ENCODE data around the gene RHD.
"Not testable (repeated sequence)": the region's sequence is repeated elsewhere in the genome, so short reads cannot be mapped to it uniquely, and the experiment has no call there.

RHD gene

DNA sequence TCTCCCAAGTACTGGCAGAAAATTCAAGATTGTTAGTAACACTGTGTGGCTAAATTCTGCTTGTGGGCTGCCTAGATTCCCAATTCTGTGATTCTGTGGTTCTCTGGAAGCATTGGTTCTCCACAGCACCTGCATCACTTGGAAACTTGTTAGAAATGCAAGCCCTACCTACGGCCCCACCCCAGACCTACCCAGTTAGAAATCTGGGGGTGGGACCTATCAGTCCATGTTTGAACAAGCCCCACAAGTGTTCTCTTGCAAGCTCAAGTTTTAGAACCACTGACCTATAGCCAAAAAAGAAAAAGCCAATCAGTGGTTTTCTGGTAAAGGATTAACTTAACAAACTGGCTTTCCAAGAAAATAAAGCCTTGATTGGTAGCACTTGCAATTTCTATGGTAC lies 35.9 kb downstream of the RHD start:
- not testable (repeated sequence) for DNase-seq (ENCODE audit: low read depth, low spot score)

- DNase-seq (ENCODE audit: low read depth, low spot score) = not testable (repeated sequence)
Measured at GRCh38 chr1:25309085-25309484, 36.8 kb downstream of the RHD start.

- not testable (repeated sequence) for DNase-seq (ENCODE audit: low read depth, low spot score)
Measured at GRCh38 chr1:25309486-25309885, 37.2 kb downstream of the RHD start.

- not testable (repeated sequence) for DNase-seq (ENCODE audit: low read depth, low spot score)
Measured at GRCh38 chr1:25312806-25313470, 40.6 kb downstream of the RHD start.

DNA sequence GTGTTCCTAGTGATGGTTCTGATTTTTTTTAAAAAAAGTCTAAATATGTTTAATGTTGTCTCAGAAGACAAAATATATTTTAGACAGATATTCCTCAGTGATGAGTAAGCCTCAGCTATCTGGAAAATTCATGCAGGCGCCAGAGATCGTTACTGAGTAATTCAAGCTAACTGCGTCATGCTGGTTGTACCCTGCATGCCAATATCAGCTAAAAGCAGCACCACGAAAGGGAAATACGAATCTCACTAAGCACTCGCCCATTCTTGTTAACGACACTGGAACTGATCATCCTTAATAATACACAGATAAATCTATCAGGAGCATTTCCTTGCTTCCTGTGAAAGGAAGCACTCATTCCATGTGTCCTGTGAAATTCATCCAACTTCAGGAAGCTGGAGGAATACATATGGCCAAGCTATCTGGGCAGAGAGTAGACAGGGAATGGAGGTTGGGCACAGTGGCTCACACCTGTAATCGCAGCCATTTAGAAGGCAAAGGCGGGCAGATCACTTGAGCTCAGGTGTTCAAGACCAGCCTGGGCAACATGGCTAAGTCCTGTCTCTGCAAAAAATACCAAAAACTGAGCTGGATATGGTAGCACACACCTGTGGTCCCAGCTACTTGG lies 48.1 kb downstream of the RHD start:
- not testable (repeated sequence) for DNase-seq (ENCODE audit: low read depth, low spot score)

DNA sequence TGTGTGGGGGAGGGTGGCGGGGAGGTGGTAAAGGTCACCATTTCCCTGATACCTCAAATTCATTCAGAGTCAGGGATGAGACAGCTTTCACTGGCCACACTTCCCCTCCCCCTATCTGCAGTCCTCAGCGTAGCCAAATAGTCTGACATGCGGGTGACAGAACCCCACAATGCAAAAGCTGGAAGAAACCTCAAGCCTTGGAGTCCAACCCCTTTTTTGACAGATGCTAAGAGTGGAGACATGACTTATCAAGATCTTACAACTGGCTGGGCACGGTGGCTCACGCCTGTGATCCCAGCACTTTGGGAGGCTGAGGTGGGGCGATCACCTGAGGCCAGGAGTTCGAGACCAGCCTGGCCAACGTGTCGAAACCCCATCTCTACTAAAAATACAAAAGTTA lies 49.8 kb downstream of the RHD start:
- DNase-seq (ENCODE audit: low read depth, low spot score) = not testable (repeated sequence)

DNA sequence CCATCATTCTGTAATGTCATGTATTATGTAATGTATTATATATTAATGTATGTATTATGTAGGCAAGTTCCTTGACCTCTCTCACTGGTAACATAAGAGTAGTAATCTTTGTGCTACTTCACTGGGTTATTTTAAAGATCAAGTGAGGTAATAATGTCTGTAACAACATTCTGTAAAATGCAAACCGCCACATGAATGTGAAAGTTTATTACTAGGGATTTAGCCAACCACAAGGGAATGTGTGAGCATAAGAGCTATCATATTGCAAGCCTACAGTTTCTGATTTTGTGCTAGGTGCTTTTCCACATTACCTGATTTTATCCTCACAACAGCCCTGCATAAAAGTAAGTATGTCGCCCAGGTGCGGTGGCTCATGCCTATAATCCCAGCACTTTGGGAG lies 52.1 kb downstream of the RHD start:
- DNase-seq (ENCODE audit: low read depth, low spot score) = not testable (repeated sequence)

- not testable (repeated sequence) for DNase-seq (ENCODE audit: low read depth, low spot score)
Measured at GRCh38 chr1:25327864-25328790, 55.8 kb downstream of the RHD start.

DNA sequence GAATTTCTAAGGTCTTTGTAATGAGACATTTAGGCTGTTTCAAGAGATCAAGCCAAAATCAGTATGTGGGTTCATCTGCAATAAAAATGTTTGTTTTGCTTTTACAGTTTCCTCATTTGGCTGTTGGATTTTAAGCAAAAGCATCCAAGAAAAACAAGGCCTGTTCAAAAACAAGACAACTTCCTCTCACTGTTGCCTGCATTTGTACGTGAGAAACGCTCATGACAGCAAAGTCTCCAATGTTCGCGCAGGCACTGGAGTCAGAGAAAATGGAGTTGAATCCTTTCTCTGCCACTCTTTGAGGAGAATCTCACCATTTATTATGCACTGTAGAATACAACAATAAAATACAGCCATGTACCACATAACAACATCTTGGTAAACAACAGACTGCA lies 56.5 kb downstream of the RHD start:
- DNase-seq (ENCODE audit: low read depth, low spot score) = not testable (repeated sequence)

DNA sequence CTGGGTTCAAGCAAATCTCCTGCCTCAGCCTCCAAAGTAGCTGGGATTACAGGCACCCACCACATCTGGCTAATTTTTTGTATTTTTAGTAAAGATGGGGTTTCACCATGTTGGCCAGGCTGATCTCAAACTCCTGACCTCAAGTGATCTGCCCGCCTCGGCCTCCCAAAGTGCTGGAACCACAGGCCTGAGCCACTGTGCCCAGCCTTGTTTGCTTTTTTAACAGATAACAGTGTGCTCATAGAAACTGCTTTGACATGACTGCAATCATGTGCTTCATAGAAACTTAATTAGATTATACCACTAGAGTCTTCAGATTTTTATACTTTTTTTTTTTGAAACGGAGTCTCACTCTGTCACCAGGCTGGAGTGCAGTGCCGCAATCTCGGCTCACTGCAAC lies 57.0 kb downstream of the RHD start:
- not testable (repeated sequence) for DNase-seq (ENCODE audit: low read depth, low spot score)

- not testable (repeated sequence) for DNase-seq (ENCODE audit: low read depth, low spot score)
Measured at GRCh38 chr1:25329950-25330349, 57.6 kb downstream of the RHD start.

GRCh38 chr1:25336922-25337354 lies 64.6 kb downstream of the RHD start:
- DNase-seq (ENCODE audit: low read depth, low spot score) = not testable (repeated sequence)

DNA sequence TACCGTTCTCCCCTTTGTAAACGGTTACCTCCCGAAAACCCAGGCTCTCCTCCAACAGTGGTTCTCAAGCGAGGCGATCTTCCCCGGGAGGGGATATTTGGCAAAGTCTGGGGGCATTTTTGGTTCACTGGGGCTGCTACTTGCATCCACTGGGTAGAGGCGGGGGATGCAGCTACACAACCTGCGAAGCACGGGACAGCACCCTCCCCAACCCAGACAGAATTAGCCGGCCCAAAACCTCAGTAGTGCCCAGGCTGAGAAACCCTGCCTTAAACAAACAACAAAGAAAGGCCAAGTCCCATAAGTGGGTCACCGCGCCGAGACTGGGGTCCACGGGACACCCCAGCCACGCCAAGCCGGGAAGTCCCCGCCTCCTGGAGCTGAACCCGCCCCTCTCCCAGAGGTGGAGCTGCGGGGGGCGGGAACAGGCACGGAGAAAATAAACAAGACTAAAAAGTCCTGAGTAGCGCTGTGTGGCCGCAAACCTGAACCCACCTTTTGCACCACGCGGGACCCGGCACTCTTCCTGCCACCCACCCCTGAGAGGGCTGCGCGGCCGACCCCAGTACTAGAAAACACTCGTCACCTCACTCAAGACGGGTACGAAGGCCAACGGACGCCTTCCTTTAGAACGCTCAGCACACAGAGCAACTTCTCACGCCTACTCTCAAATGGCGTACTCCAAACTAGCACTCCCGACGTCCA lies 65.3 kb downstream of the RHD start:
- DNase-seq (ENCODE audit: low read depth, low spot score) = not testable (repeated sequence)

- peak; percentile 84 for DNase-seq (ENCODE audit: low read depth, low spot score)
Measured at GRCh38 chr1:25338188-25338981, 66.1 kb downstream of the RHD start, which contains the start of gene TMEM50A. TMEM50A (plus strand) TSS chr1:25338334; CDS start chr1:25340487, 2,153 bp downstream.

DNA sequence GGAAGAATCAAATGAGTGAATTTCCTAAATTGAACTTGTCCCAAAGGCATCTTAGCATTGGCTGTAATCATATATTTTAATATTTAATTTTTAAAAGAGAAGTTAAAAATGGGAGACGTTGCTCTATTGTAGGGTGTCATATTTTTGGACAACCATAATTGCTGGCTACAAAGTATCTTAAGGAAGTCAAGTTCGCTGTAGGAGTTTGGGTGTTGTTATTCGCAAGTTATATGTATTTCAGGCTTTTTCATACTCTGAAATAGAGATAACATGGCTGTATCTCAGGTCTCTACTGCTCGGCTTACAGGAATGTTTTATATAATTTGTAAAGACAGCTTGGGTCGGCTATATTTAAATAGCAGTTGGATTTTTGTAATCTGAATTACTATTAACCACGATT lies 66.7 kb downstream of the RHD start:
- DNase-seq (ENCODE audit: low read depth, low spot score) = no peak

DNA sequence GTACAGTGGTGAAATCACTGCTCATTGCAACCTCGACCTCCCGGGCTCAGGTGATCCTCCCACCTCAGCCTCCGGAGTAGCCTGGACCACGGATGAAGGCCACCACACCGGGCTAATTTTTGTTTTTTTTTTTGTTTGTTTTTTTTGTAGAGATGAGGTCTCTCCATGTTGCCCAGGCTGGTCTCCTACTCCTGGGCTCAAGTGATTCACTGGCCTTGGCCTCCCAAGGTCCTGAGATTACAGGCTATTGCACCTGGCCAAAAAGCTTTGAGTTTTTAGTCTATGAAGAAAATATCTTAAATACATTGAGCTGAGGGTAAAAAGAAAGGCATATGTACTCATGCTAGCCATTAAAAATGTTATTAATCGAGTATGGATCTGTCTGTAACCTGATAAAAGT lies 69.4 kb downstream of the RHD start:
- no peak for DNase-seq (ENCODE audit: low read depth, low spot score)

GRCh38 chr1:25342846-25343245 lies 70.5 kb downstream of the RHD start:
- no peak for DNase-seq (ENCODE audit: low read depth, low spot score)

- DNase-seq (ENCODE audit: low read depth, low spot score) = no peak
Measured at GRCh38 chr1:25343872-25344271, 71.6 kb downstream of the RHD start.

DNA sequence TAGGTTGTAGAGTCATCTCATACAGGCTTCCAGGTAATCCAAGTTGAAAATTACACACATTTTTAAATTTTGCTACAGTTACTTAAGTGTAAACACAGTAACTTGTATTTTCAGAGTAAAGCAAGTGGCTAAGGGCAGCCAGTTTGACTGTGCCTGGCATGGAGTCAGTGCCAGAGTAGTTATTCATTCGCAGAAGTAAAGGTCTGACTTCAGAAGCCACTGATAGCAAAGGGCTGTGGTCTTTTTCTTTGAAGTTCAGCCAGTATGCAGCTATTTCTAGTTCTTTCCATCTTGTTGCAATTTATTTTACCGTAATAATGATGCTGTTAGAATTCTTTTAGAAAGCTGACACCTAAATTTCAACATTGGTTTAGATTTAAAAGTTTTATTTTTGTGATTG lies 75.2 kb downstream of the RHD start:
- no peak for DNase-seq (ENCODE audit: low read depth, low spot score)

GRCh38 chr1:25349606-25350005 lies 77.3 kb downstream of the RHD start:
- no peak for DNase-seq (ENCODE audit: low read depth, low spot score)

Data from activated CD4-positive, CD25-positive, alpha-beta regulatory T cell treated with anti-CD3 and anti-CD28 coated beads, Interleukin-2, amount 50 U/mL, for 16 hours (primary cell).